Hematopoietic multipotent progenitor cell treated with erythropoietin and hydrocortisone succinate and interleukin-3 and kit ligand, for 17 days (in vitro differentiated cells): Measurements from ENCODE around the gene MESP1.

ENCODE experiments used
- DNase-seq: peaks from one replicate; pipeline ENCODE4 v3.0.0-alpha.2; 2015; ENCODE audit warnings: low spot score

MESP1 gene

DNA sequence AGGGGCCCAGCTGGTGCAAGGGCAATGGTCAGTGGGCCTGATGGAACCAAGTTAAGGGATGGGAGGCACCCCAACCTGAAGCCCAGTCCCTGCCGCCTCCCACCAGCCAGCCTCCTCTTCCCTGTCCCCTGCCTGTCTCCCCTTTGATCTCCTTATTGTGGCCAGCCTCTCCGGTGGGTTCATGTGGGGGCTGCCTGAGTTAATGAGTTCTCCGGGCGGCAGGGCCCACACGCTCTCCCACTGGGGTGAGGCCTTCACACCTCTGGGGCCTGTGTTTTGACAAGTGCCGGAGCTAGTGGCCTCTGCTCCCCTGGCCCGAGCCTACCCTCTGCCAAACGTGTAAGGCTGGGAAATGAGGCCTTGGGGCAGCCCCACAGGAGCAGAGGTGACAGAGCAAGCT is 7.2 kb upstream of the MESP1 start:
- no peak for DNase-seq

DNA sequence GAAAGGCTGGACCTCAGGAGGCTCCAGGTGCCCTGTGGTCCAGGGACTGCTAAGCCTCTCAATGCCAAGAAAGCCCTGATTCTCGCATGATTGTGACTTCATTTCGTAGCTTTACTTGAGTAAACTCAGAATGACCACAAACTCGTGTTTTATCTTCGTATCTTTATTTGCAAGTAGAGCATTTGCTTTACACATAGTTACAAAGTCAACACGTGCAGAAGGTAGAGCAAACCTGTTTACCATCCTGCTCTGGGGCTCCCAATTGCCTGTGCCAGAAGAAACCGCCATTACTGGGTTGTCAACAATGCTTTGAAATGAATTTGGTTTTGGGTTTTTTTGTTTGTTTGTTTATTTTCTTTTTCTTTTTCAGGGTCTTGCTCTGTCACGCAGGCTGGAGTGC is 5.8 kb upstream of the MESP1 start:
- DNase-seq: no peak

DNA sequence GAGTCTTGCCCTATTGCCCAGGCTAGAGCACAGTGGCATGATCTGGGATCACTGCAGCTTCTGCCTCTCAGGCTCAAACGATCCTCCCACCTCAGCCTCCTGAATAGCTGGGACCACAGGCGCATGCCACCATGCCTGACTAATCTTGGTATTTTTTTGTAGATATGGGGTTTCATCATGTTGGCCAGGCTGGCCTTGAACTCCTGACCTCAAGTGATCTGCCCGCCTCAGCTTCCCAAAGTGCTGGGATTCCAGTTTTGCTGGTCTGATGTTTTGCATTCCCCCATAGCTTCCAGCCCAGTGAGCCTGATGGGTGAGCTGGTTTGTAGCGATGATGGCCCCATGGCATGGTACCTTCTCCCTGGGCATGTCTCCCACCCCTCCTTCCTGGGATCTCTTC is 4.7 kb upstream of the MESP1 start:
- DNase-seq: no peak

GRCh38 chr15:89754361-89755154 is 3.5 kb upstream of the MESP1 start:
- DNase-seq: no peak

- DNase-seq: no peak
Observed at GRCh38 chr15:89753855-89754254, 2.8 kb upstream of the MESP1 start.

- DNase-seq: no peak
Observed at GRCh38 chr15:89751748-89752147, 699 bp upstream of the MESP1 start.

DNA sequence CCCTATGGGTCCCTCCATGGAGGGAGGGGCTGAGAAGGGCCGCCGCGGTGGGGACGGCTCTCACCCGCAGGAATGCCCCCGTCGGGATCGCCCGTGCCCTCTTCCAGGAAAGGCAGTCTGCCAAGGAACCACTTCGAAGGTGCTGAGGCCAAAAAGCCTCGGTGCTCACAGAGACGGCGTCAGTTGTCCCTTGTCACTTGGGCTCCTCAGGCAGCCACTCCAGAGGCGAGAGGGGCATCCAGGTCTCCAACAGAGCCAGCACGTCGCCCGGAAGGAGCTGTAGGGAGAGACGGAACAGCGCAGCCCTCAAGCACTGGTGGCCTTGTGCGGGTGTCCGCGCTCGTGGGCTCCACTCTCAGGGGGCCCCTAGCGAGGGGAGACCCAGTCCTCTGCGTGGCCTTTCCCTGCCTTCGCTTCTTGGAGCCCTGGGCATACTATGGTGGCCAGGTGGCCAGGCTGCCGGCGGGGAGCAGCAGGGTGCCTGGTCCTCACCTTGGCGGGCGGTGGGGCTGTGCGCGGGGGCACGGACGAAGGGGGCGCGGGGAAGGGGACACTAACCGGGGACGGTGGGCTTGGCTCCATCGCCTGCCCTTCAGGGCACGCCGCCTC is 994 bp downstream of the MESP1 start:
- no peak for DNase-seq

DNA sequence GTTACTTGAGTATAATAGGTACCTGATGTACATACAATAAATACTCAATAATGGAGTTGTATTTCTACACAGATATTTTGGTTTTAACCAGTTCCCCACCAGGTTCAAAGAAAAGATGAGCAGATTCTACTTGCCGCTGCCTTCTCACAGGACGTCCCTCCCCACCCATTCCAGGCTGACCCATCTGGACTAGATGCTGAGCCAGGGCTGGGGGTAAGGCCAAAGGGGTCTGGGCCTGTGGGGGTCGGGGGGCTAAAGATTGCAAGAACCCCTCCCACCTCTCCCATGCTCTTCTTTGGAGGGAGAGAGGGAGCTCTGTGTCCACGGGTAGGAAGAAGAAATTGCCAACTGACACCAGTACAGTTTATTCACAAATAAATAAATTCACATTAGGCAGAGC is 1.5 kb downstream of the MESP1 start:
- DNase-seq: no peak

- DNase-seq: no peak
Observed at GRCh38 chr15:89749054-89749453, 2.0 kb downstream of the MESP1 start.

DNA sequence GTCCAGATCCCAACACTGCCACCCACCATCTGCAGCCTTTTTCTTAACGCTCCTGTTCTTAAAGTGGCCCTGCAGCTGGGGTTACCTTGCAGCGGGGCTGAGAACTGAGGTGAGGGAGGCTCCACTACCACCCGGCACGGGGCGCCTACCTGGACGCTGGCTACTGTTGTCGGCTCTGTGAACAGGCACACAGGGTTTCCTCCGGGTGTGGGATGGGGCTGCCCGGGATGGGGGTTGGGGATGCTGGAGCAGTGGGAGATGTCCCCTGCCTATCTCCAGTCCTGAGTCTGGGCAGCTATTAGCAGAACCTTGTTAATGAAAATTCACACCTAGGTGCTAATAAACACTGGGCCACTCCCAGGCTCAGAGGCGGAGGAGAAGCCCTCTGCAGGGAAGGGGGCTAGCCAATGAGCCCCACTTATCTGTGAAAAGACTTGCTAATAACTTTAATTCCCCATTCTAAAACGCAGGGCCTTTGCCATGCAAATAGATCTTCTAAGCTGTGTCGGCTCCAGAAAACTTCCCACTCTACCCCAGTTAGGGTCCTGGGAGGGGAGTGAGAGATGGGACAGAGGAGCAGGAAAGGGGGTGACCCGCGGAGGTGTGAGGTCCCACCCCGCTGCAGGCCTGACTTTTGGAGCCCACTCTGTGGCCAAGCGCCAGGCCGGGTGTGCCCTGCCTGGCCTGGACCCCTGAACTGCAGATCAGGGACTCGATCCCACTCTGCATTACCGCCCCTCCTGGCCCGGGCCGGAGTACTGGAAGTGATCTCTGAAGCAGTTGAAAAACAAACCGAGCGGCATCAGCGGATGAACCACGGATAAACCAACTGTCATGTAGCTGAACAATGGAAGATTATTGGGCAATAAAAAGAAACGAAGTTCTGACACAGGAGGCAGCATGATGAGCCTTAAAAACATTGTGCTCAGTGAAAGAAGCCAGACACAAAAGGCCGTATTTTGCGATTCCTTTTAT is 3.1 kb downstream of the MESP1 start:
- DNase-seq: no peak

DNA sequence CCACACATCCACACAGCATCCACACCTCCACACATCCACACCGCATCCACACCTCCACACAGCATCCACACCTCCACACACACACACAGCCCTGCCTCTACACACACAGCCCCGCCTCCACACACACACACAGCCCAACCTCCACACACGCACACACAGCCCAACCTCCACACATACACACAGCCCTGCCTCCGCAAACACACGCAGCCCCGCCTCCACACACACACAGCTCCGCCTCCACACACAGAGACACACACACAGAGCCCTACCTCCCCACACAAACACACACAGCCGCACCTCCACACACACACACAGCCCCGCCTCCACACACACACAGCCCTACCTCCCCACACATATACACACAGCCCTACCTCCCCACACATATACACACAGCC is 4.7 kb downstream of the MESP1 start:
- DNase-seq: no peak

- no peak for DNase-seq
Observed at GRCh38 chr15:89745768-89746167, 5.3 kb downstream of the MESP1 start.

DNA sequence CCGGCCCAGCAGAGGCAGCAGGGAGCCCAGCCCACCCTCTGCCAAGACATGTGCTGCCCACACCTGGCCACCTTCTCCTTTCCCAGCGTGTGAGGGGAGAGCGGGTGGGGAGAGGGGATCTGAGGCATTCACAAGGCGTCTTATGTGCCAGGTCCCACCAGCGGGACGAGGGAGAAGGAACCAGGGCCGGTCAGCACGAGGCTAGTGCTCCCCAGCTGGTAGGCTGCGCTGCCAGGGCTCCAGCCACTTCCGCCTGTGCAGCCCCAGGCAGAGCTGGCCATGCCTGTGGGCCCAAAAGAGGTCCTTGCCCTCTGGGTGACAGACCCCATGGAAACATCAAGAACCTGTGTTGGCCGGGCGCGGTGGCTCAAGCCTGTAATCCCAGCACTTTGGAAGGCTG is 5.9 kb downstream of the MESP1 start:
- no peak for DNase-seq

- DNase-seq: no peak
Observed at GRCh38 chr15:89743594-89743993, 7.5 kb downstream of the MESP1 start.

DNA sequence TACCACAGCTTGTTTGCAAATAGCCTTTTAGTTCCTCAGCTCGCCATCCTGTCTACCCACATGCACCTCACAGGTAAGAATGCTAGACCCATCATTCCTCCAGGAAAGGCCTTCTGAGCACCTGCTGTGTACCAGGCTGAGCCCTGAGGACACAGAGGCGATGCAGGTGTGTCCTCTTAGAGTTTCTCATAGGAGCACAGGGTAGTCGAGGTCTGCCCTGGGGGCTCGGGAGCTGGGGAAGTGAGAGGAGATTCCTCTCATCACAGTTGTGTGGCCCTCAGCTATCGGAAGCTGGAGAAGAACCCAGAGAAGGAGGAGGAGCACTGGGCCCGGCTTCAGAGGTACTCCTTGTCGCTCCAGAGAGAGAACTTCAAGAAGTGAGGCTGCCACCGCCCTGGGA is 8.0 kb downstream of the MESP1 start:
- no peak for DNase-seq

DNA sequence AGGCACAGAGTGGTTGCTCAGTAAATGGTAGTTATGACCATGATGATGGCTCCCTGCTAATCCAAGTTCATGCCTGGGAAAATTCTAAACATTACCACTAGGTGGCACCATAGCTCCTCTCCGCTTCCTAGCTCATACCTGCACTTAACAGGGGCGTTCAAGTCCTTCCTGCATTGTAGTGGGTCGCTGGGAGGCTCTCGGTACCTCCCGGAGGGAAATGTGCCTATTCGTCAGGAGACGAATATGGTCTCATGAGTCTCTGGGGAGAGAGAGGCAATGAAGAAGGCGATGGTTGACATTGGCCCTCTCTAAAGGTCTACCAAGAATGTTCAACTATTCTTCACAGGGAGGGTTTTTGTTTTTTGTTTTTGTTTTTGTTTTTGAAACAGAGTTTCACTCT is 10.9 kb downstream of the MESP1 start:
- peak; percentile 74 for DNase-seq

- DNase-seq: no peak
Observed at GRCh38 chr15:89735773-89736172, 15.3 kb downstream of the MESP1 start.

DNA sequence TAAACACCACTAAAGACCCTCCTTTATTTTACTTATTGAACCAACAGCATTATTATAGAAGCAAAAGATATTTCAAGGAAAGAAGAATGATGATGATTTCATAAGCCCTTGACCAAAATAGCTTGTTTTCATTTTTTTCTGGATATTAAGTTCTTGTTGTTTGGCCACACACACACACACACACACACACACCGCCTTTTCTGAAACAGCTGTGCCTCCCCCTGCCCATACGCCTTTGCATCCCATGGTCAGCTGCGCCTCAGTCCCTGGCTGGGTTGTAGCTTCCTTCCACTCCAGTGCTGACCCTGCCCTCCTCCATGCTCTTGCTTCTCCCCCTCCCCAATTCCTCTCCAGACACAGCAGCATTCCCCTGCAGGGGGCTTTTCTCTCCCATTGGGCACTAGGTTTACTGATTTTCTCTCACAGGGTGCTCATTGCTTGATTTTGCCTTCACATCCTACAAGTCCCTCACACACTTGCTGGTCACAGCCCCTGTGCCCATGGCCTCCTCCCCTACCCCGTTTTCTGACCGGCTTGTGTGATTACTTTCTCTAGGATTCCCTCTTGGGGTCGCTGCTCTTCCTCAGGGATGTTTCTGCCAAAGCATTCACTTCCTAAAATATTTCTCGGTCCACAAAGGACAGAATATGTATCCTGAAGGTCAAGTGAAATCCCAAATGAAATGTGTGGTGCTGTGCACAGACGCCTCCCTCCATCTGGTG is 18.4 kb downstream of the MESP1 start:
- DNase-seq: no peak

GRCh38 chr15:89731275-89731674 is 19.8 kb downstream of the MESP1 start:
- no peak for DNase-seq

- DNase-seq: no peak
Observed at GRCh38 chr15:89728254-89728653, 22.8 kb downstream of the MESP1 start.

- no peak for DNase-seq
Observed at GRCh38 chr15:89725064-89725463, 26.0 kb downstream of the MESP1 start.

DNA sequence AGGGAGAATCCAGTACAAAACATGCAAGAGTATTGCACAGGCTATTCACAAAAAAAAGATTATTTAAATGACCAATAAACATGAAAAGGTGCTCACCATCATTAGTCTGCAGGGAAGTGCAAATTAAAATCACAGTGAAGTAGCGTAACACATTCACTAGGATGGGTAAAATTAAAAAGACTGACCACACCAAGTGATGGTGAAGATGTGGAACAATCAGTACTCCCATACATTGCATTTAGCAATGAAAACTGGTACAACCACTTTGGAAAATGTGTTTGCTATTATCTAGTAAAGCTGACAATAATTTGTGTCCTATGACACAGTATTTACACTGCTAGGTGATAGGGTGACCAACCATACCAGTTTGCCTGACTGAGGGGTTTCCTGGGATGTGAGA is 26.4 kb downstream of the MESP1 start:
- DNase-seq: no peak
